NCI-H510A treated with DMSO at 0.1 percent for 48 hours (cell line): ENCODE measurements around the gene GLI2.

Experiments
- DNase-seq: peaks from one replicate; lab custom pipeline; 2025; lab: John Stamatoyannopoulos, UW

Gene GLI2

GRCh38 chr2:120738117-120738516 lies 2.4 kb downstream of the GLI2 start:
- no peak for DNase-seq

- no peak for DNase-seq
Measured at GRCh38 chr2:120738786-120739437, 3.2 kb downstream of the GLI2 start.

GRCh38 chr2:120739438-120740090 lies 3.9 kb downstream of the GLI2 start:
- peak; percentile 11 for DNase-seq

- no peak for DNase-seq
Measured at GRCh38 chr2:120740375-120740764, 4.7 kb downstream of the GLI2 start.

GRCh38 chr2:120740765-120741524 lies 5.3 kb downstream of the GLI2 start:
- DNase-seq = no peak

GRCh38 chr2:120741571-120742561 lies 6.2 kb downstream of the GLI2 start:
- peak; percentile 57 for DNase-seq

- DNase-seq = no peak
Measured at GRCh38 chr2:120743657-120744056, 8.0 kb downstream of the GLI2 start.

- DNase-seq = no peak
Measured at GRCh38 chr2:120744817-120745216, 9.1 kb downstream of the GLI2 start.

GRCh38 chr2:120745420-120746111 lies 9.9 kb downstream of the GLI2 start:
- no peak for DNase-seq

- DNase-seq = no peak
Measured at GRCh38 chr2:120746144-120746543, 10.5 kb downstream of the GLI2 start.

GRCh38 chr2:120747281-120747680 lies 11.6 kb downstream of the GLI2 start:
- DNase-seq = no peak

- no peak for DNase-seq
Measured at GRCh38 chr2:120747706-120748105, 12.0 kb downstream of the GLI2 start.

GRCh38 chr2:120748310-120748709 lies 12.6 kb downstream of the GLI2 start:
- DNase-seq = no peak

GRCh38 chr2:120748741-120749140 lies 13.1 kb downstream of the GLI2 start:
- no peak for DNase-seq

GRCh38 chr2:120749506-120750431 lies 14.1 kb downstream of the GLI2 start:
- no peak for DNase-seq

GRCh38 chr2:120750488-120751210 lies 15.0 kb downstream of the GLI2 start:
- DNase-seq = no peak

- no peak for DNase-seq
Measured at GRCh38 chr2:120751553-120751952, 15.9 kb downstream of the GLI2 start.

- no peak for DNase-seq
Measured at GRCh38 chr2:120754067-120754960, 18.6 kb downstream of the GLI2 start.
